NCI-H2196 (cell line): ENCODE data around the gene NF1.
A peak's percentile ranks its signal among the peaks of the same experiment; 100 is the strongest.
"Not testable (repeated sequence)": the region's sequence is repeated elsewhere in the genome, so short reads cannot be mapped to it uniquely, and the experiment has no call there.

ENCODE experiments used
- DNase-seq: peaks from one replicate; lab custom pipeline; 2025; ENCODE audit not compliant: unreplicated experiment; lab: John Stamatoyannopoulos, UW

Gene NF1

DNA sequence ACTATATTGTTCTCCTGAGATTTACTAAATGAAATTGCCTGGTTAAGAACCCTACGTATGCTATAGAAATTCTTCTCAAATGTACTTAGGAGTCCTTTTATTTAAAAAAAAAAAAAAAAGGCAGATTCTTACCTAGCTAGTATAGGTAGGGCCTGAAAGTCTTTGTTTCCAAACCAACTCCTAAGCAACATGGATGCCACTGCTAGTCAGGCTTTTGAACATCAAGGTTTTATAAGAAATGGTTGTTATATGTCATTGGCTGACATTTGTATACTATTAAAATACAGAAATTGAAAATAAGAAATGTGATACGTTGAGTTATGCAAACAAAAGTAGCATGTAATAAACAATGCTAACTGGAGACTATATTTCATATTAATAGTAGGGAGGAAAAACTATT, 225.5 kb downstream of the NF1 start:
- no peak for DNase-seq

DNA sequence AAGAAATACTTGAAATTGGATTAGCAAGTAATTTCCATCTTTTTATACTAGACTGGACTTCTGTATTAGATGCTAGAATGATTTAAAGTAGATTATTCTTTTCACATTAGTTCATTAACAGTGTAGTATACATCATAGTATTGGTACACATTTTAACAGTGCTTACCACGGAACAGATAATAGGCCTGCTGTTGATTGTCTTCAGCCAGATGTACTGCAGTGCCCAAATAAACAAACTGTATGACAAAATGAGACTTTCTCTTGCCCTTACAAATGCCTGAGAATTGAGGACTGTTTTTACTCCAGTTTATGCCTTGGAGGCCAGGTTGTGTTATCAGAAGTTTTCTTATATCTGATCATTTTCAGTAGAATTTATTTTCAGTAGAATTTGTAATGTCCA, 226.0 kb downstream of the NF1 start:
- DNase-seq = no peak

DNA sequence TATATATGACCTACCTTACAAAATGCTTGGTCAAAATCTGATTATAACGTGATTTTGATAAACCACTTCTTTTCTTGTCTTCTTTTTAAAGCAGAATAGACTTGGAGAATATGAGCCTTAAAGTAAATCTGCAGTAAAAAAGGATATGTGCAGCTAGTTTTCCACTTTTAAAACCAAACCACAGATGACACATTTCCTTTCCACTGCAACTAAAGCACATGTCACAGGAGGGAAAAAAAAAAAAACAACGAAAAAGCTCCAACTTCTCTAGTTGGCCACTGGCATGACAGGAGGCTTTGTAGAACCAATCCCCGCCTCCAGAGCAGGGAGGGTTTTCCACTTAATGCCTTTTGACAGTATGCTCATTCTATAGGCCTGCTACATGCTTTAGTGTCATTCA, 226.7 kb downstream of the NF1 start, which contains the start of gene EVI2A:
Gene EVI2A, minus strand, starts transcription at position 142 of the 400 bp plus-strand sequence. CDS start 2,609 bp downstream, outside the sequence.
- no peak for DNase-seq

- DNase-seq = no peak
These were observed 227.2 kb downstream of the NF1 start for GRCh38 chr17:31321966-31322365.

- DNase-seq = no peak
These were observed 228.8 kb downstream of the NF1 start for GRCh38 chr17:31323551-31323950.

DNA sequence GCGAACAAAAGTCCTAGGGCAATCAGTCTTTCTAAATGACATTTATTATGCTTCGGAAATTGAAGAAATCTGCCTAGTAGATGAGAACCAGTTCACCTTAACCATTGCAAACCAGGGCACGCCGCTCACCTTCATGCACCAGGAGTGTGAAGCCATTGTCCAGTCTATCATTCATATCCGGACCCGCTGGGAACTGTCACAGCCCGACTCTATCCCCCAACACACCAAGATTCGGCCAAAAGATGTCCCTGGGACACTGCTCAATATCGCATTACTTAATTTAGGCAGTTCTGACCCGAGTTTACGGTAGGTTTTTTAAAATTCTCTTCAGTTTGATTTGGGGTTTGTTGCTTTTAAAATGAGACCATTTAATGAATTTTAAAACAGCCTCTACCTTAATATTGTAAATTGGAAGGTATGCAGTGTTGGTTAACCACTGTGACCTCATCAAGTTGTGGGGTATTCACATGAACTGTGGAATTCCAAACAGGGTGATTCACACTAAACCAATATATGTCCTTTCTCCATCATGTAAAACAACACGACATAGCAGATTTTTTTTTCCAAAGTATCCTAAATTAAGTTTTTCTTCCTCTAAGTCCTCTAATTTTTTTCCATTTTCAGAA, 232.9 kb downstream of the NF1 start:
- DNase-seq = no peak

DNA sequence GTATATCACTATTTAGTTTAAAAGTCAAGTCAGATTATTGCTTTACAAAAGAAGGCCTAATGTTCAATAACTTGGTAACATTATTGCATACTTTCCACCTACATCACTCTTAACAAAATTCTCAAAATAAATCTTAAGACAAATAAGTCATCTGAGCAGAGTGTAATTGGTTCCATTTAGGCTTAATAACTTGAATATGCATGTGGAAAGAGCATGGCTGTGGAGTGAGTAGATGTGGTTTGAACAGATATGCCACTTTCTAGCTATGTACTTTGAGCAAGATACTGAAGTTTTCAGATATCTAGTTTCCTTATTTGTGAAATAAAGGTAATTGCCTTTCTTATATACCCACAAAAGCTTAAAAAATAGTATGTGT, 233.4 kb downstream of the NF1 start:
- no peak for DNase-seq

- no peak for DNase-seq
These were observed 234.4 kb downstream of the NF1 start for GRCh38 chr17:31329221-31329620.

DNA sequence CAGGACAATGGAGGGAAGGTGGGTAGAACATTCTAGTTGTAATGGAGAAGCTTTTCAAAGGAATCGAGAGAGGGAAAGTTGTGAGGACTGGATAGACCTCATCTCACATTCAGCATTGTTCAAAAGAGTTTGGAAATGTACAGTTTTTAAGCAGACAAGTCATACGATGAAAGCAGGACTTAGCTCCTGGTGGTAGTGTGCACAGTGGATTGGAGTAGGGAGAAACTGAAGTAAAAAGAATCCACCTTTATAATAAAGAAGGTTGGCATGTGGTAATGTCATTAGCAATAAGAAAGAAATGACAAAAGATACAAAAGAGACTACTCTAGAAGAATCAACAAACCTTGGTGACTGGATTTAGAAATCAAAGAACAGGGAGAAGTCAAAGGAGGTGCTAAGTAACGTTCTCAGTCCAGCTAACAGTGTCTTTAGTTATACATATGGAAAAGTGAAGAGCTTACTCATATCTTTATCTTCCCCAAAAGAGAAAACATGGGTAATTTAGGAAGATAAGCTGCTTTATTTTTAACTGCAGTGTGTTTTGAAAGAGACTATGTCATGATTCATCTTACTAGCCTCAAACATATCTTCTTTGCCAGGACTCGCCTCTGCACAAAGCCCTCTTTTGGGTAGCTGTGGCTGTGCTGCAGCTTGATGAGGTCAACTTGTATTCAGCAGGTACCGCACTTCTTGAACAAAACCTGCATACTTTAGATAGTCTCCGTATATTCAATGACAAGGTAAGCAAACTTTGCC, 245.3 kb downstream of the NF1 start:
- DNase-seq = no peak

DNA sequence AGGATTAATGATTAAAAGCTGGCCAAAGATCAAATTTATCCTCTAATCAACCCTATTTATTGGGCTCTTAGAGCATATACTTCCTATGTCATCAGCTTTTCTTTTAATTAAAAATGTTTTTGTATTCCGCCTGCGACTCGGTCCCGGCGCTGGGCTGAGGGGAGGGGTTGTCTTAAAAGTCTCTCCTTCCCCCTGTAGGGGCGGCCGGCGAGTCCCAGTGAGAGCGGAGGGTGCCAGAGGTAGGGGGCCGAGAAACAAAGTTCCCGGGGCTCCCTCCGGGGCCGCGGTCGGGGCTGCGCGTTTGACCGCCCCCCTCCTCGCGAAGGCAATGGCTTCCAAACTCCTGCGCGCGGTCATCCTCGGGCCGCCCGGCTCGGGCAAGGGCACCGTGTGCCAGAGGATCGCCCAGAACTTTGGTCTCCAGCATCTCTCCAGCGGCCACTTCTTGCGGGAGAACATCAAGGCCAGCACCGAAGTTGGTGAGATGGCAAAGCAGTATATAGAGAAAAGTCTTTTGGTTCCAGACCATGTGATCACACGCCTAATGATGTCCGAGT, 250.5 kb downstream of the NF1 start:
- not testable (repeated sequence) for DNase-seq

DNA sequence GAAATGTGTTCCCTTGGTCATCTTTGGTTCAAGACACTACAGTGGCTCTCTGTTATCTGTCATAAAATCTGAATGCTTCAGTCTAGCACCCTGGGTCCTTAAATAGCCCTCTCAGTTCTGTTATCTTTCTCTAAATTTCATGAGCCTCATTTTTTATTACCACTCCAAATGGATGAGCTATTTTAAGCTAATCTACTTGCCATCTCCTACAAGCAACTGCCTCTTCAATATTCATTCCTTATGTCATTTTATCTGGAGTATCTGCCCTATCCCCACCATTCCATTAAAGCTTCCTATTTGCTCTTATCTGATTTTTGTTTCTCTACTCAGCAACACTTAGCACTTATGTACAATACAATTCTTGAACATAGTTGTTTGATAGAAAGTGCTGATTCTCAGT, 254.7 kb downstream of the NF1 start:
- no peak for DNase-seq

- DNase-seq = no peak
These were observed 261.2 kb downstream of the NF1 start for GRCh38 chr17:31355935-31356334.

DNA sequence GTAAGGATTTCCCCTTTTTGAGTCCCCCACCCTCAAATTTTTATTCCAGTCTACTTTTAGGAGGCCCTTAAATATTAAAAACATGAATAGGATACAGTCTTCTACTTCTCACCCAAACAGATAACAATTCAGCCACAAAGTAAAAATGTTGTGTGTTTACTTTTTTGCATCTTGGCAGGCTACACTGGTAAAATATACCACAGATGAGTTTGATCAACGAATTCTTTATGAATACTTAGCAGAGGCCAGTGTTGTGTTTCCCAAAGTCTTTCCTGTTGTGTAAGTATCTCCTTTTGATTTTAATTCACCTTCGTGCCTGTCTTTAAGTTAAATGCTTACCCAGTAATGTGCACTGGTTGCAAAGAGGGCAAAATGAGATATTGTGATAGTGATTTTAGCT, 262.3 kb downstream of the NF1 start:
- no peak for DNase-seq

- peak; percentile 3 for DNase-seq
These were observed 263.1 kb downstream of the NF1 start for GRCh38 chr17:31357839-31358394.

DNA sequence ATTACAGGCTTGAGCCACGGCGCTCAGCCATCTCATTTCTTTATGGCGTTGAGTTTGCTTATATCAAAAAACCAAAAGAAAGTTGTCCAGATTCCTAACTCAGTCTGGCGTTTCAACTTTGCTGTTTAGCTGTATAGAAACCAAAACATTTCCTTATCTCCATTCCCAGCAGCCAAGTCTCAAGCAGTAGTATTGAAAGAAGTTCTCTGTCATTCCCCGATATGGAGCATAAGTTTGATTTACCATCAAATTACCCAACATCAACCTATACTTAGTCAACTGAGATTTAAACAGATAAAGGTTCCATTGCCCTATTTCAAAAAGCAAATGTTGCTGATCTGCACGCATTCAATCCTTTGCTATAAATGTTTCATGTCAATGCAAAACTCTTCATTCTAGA, 269.2 kb downstream of the NF1 start:
- no peak for DNase-seq

- no peak for DNase-seq
These were observed 271.3 kb downstream of the NF1 start for GRCh38 chr17:31366088-31366487.

- no peak for DNase-seq
These were observed 274.5 kb downstream of the NF1 start for GRCh38 chr17:31369266-31369665.

DNA sequence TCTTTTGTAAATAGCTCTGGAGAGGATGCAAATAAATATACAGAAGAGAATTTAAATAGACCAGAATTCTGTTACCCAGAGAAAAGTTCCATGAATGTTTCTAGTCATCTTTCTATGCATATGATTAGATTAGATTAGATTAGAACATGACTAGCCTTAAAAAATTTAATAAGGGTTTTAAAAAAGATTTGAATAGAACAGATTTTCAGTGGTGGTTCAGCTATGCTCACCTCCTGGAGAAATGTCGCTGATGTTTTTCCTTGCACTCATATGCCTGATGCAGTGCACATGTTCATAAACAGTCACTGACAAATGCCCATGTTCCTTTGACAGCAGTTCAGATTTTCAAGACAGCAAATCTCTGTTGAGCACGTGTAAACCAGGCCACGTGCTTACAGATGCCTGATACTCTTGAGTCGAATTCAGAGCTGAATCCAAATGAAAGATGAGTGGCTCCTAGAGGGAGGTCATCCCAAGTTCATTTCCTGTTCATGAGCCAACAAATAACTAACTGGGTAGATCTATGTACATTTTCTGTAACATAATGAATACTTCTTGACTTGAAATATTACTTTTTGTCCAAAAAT, 276.8 kb downstream of the NF1 start:
- DNase-seq = no peak

DNA sequence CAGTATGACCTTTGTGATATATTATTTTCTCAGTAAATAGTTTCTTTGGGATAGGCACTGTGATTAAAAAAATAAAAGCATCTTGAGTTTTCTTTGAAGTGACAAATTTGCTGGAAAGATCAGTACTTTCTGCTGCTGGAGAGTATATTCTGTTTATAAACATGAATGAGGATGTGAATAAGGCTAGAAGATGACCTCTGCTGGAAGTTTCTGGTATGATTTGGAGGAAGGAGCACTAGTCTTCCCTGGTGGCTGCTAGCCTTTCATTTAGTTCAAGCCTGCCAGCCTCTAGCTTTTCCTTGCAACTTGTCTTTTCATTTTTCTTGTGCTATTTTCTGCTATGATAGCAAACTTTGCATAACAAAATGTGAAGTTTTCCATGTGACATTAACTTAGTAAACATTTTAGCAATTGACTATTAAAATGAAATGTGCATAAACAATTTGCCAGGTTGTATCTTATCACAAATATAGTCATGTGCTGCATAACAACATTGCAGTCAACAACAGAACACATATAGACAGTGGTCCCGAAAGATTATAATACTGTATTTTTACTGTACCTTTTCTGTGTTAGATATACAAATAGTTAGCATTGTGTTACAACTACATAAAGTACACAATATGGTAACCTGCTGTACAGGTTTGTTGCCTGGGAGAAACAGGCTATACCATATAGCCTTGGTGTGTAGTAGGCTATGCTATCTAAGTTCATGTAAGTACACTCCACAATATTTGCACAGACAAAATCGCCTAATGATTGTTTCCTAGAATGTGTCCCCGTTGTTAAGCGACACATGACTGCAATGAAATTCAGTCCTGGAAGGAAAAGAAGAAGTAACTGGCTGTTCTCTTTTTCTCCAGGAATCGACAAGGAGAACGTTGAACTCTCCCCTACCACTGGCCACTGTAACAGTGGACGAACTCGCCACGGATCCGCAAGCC, 278.6 kb downstream of the NF1 start:
- DNase-seq = peak; percentile 16

DNA sequence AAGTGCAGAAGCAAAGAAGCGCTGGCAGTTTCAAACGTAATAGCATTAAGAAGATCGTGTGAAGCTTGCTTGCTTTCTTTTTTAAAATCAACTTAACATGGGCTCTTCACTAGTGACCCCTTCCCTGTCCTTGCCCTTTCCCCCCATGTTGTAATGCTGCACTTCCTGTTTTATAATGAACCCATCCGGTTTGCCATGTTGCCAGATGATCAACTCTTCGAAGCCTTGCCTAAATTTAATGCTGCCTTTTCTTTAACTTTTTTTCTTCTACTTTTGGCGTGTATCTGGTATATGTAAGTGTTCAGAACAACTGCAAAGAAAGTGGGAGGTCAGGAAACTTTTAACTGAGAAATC, 279.3 kb downstream of the NF1 start:
- DNase-seq = no peak

- no peak for DNase-seq
These were observed 279.7 kb downstream of the NF1 start for GRCh38 chr17:31374503-31374902.
